Calu3 (cell line): Measurements from ENCODE around the gene IGFBP2. TPM values are rescaled to one million over a fixed set of nuclear protein-coding genes. Genes with fewer than 3 reads are reported as not detected.

Source experiments
- BruUV-seq: library from RNA; stranded (reverse); fragments of 400-500 nt; replicated peaks from 2 replicates; lab custom pipeline; 2021; lab: Mats Ljungman, UMichigan
- CTCF ChIA-PET: fragments of 300-600 bp; sonication (Branson Sonifier 250); formaldehyde crosslinking; loops from one replicate; lab custom pipeline; 2022; ENCODE audit warnings: antibody characterized with exemption; lab: Charles Lee
- DNase-seq: peaks from one replicate; pipeline ENCODE4 v3.0.0; 2022
- H3K27ac Mint-ChIP-seq: one replicate; pipeline ENCODE4 v1.8.0; 2022; ENCODE audit warnings: mixed read lengths; ENCODE audit not compliant: unreplicated experiment
- H3K27me3 Mint-ChIP-seq: one replicate; pipeline ENCODE4 v1.8.0; 2022; ENCODE audit warnings: mixed read lengths; ENCODE audit not compliant: unreplicated experiment
- H3K36me3 Mint-ChIP-seq: one replicate; pipeline ENCODE4 v1.8.0; 2022; ENCODE audit warnings: mild to moderate bottlenecking, moderate library complexity, mixed read lengths; ENCODE audit not compliant: insufficient read depth, unreplicated experiment
- H3K4me1 Mint-ChIP-seq: one replicate; pipeline ENCODE4 v1.8.0; 2022; ENCODE audit warnings: mild to moderate bottlenecking, low read depth, mixed read lengths; ENCODE audit not compliant: unreplicated experiment
- H3K4me3 Mint-ChIP-seq: one replicate; pipeline ENCODE4 v1.8.0; 2022; ENCODE audit warnings: mild to moderate bottlenecking, low read depth, moderate library complexity, mixed read lengths; ENCODE audit not compliant: unreplicated experiment
- H3K9me3 Mint-ChIP-seq: one replicate; pipeline ENCODE4 v1.8.0; 2022; ENCODE audit warnings: low read depth, mixed read lengths; ENCODE audit not compliant: unreplicated experiment
- CTCF ChIP-seq: fragments of 200-600 bp; IDR thresholded peaks from one replicate; pipeline ENCODE4 v1.8.0; 2022; ENCODE audit warnings: antibody characterized with exemption; ENCODE audit not compliant: unreplicated experiment
- intact Hi-C: fragments of 100-400 bp; cut with micrococcal nuclease; formaldehyde crosslinking; loops from one replicate; pipeline ENCODE4 v1.10.0; 2022; ENCODE audit not compliant: unreplicated experiment
- total RNA-seq: library from RNA; stranded (reverse); gene quantifications from 2 replicates; pipeline ENCODE4 v1.2.3, GENCODE V29; 2022

The IGFBP2 gene
- total RNA-seq, 1 experiment from 2014 or later = 175 TPM

- H3K4me1 Mint-ChIP-seq = peaks cover 17% of the 10 kb centered on the region
- BruUV-seq = no TSS peak
- TF ChIP-seq CTCF = no peak
- H3K27ac Mint-ChIP-seq = no peak overlapping the region
- H3K9me3 Mint-ChIP-seq = no peaks in the 10 kb centered on the region
- H3K4me3 Mint-ChIP-seq = no peak overlapping the region
- no peaks in the 10 kb centered on the region for H3K27me3 Mint-ChIP-seq
- intact Hi-C loops = no loop called here
- peak; percentile 38 for DNase-seq
- peaks cover 7% of the 10 kb centered on the region for H3K36me3 Mint-ChIP-seq
- CTCF ChIA-PET = interaction anchor here (1.4 to 3.0 kb wide), 2 partner anchors 10 to 143 kb away, joined by 4 to 17 read pairs; no protein-coding TSS in a partner anchor
These were observed 28.6 kb downstream of the IGFBP2 start for GRCh38 chr2:216661639-216662375.

DNA sequence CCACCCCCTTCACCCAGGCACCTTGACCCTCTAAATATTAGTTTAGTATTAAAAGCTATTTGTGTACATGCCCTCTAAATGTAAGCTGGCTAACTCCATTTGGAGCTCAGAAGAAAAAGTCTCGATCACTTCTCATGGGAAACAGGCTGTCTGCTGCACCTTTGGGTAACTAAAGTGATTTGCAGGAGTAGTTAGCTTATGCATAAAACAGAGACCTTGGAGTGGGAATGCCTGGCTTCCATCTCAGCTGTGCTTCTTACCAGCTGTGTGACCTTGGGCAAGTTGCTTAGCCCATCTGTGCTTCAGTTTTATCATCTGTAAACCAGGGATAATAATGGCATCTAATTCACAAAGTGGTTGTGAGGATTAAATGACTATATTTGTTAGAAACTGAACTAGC, 29.9 kb downstream of the IGFBP2 start:
- no peak for TF ChIP-seq CTCF
- Mint-ChIP-seq H3K27me3 (no peaks in the 10 kb centered on the region), H3K4me1 (peaks cover 18% of the 10 kb centered on the region), H3K27ac (no peak overlapping the region), H3K4me3 (no peak overlapping the region), H3K9me3 (no peaks in the 10 kb centered on the region), H3K36me3 (peaks cover 7% of the 10 kb centered on the region)
- CTCF ChIA-PET = interaction anchor here (0.7 to 3.0 kb wide), 5 partner anchors 11 to 564 kb away, joined by 3 to 17 read pairs (median 4); no protein-coding TSS in a partner anchor
- intact Hi-C loops = no loop called here
- BruUV-seq = no TSS peak
- no peak for DNase-seq

DNA sequence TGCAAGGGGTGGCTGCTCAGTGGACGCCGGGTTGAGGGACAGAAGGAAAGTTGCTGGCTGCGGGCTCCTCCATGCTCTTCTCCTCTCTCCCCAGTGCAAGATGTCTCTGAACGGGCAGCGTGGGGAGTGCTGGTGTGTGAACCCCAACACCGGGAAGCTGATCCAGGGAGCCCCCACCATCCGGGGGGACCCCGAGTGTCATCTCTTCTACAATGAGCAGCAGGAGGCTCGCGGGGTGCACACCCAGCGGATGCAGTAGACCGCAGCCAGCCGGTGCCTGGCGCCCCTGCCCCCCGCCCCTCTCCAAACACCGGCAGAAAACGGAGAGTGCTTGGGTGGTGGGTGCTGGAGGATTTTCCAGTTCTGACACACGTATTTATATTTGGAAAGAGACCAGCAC, 30.6 kb downstream of the IGFBP2 start:
- H3K27ac Mint-ChIP-seq = no peak overlapping the region
- H3K9me3 Mint-ChIP-seq = no peaks in the 10 kb centered on the region
- no peak for DNase-seq
- BruUV-seq = TSS peak; percentile 73
- CTCF ChIA-PET = interaction anchor here (1.1 kb wide), 1 partner anchor 43 kb away, joined by 3 read pairs; no protein-coding TSS in a partner anchor
- H3K4me1 Mint-ChIP-seq = peaks cover 18% of the 10 kb centered on the region
- H3K36me3 Mint-ChIP-seq = peaks cover 7% of the 10 kb centered on the region
- peaks cover 7% of the 10 kb centered on the region for H3K27me3 Mint-ChIP-seq
- intact Hi-C loops = no loop called here
- H3K4me3 Mint-ChIP-seq = no peak overlapping the region
- TF ChIP-seq CTCF = no peak

DNA sequence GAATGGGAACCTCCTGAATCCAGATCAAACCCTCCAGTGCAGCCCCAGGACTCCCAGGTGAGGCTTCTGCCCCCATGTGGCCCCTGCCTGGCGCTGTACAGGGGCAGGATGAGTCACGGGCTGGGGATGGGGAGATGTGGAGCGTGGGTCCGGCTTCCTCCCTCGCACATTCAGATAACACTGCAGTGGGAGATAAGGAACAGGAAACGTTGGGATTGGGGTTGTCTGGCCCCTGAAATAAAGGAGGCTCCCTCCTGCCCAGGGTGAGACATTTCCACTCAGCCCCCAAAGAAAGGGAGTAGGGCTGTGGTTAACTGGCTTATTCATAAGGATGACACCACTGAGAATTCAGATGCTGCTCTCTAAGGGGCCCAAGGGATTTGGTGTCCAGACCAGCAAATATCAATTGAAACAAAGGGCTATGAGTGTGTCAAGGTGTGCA, 31.4 kb downstream of the IGFBP2 start:
- Mint-ChIP-seq H3K4me1 (peaks cover 18% of the 10 kb centered on the region), H3K36me3 (peaks cover 7% of the 10 kb centered on the region), H3K27me3 (peaks cover 15% of the 10 kb centered on the region), H3K27ac (no peak overlapping the region), H3K9me3 (no peaks in the 10 kb centered on the region), H3K4me3 (no peak overlapping the region)
- CTCF ChIA-PET = interaction anchor here (0.5 to 4.1 kb wide), 6 partner anchors 13 to 1821 kb away, joined by 3 to 56 read pairs (median 5); no protein-coding TSS in a partner anchor
- DNase-seq = peak; percentile 56
- no peak for TF ChIP-seq CTCF
- BruUV-seq = no TSS peak
- intact Hi-C loops = no loop called here
